ENCODE measurements around the gene SH3GL1. TPM values are rescaled to one million over a fixed set of nuclear protein-coding genes. Genes with fewer than 3 reads are reported as not detected.

Gene SH3GL1
- total and polyA plus RNA-seq, 10 of the 15 experiments (the other 5 are each of a cell fraction or from before 2014, with no cell fraction given) = 0.93 to 47.4 (median 28.4) TPM

DNA sequence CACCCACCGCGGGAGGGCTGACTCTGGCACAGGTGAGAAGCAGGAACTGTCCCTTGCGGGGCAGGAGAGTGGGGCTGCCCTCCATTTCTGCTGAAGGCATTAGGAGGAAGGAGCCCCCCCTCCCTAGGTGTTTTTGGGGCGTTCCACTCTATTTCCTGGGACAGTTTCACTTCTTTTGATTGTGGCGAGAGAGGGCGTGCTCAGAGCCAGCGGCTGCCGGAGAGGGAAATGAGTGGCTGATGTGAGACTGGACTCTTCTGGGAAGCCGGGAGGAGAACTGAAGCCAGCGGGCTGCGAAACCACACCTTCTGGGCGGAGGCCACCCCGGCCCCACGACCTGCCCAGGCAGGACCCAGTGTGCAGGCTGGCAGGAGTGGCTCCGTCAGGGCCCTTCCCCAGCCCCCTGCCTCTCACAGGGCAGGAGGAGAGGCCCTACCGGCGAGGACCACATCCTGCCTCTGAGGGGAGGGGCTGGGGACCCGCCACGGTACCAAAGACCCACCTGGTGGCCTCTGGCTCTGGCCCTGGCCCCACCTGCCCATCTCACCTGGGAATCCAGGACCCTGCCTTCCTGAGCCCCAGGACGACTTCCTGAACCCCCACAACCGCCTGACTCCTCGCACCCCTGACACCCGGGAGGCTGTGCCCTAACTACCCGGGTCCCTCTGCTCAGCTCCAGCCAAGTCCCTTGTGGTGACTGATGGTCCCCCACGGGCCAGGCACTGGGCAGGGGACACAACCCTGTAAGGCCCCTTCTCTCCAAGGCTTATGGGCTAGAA lies 31.0 kb downstream of the SH3GL1 start (continued):
- TF ChIP-seq, protein P1, sequence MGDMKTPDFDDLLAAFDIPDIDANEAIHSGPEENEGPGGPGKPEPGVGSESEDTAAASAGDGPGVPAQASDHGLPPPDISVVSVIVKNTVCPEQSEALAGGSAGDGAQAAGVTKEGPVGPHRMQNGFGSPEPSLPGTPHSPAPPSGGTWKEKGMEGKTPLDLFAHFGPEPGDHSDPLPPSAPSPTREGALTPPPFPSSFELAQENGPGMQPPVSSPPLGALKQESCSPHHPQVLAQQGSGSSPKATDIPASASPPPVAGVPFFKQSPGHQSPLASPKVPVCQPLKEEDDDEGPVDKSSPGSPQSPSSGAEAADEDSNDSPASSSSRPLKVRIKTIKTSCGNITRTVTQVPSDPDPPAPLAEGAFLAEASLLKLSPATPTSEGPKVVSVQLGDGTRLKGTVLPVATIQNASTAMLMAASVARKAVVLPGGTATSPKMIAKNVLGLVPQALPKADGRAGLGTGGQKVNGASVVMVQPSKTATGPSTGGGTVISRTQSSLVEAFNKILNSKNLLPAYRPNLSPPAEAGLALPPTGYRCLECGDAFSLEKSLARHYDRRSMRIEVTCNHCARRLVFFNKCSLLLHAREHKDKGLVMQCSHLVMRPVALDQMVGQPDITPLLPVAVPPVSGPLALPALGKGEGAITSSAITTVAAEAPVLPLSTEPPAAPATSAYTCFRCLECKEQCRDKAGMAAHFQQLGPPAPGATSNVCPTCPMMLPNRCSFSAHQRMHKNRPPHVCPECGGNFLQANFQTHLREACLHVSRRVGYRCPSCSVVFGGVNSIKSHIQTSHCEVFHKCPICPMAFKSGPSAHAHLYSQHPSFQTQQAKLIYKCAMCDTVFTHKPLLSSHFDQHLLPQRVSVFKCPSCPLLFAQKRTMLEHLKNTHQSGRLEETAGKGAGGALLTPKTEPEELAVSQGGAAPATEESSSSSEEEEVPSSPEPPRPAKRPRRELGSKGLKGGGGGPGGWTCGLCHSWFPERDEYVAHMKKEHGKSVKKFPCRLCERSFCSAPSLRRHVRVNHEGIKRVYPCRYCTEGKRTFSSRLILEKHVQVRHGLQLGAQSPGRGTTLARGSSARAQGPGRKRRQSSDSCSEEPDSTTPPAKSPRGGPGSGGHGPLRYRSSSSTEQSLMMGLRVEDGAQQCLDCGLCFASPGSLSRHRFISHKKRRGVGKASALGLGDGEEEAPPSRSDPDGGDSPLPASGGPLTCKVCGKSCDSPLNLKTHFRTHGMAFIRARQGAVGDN (IDR thresholded peaks at IDR 0.05) = no peak
- TF ChIP-seq, protein P2, sequence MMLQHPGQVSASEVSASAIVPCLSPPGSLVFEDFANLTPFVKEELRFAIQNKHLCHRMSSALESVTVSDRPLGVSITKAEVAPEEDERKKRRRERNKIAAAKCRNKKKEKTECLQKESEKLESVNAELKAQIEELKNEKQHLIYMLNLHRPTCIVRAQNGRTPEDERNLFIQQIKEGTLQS (IDR thresholded peaks at IDR 0.05; ENCODE audit: borderline replicate concordance, extremely low read depth, low read depth, low read length) = no peak
- TF ChIP-seq PML (IDR thresholded peaks at IDR 0.05; ENCODE audit: low read length) (no peak), YY1 (IDR thresholded peaks at IDR 0.05; ENCODE audit: low read depth, low read length) (no peak), KDM1A (IDR thresholded peaks at IDR 0.05; ENCODE audit: borderline replicate concordance) (no peak), SMAD5 (IDR thresholded peaks at IDR 0.05; ENCODE audit: low read depth) (no peak), YBX1 (IDR thresholded peaks at IDR 0.05) (no peak), HDAC2 (IDR thresholded peaks at IDR 0.05) (no peak), SMC3 (IDR thresholded peaks at IDR 0.05; ENCODE audit: borderline replicate concordance, low read length) (no peak), NRF1 (conservative IDR thresholded peaks at IDR 0.05; ENCODE audit: low read depth, low read length) (no peak), ESRRA (IDR thresholded peaks at IDR 0.05; ENCODE audit: low read length) (no peak), CBX3 (IDR thresholded peaks at IDR 0.05; ENCODE audit: borderline replicate concordance, low read depth) (no peak), TBL1XR1 (IDR thresholded peaks at IDR 0.05; ENCODE audit: low read depth, low read length) (no peak), NBN (IDR thresholded peaks at IDR 0.05) (no peak; the same call in none of the 2 replicates), NR2C1 (IDR thresholded peaks at IDR 0.05) (no peak), ZSCAN29 (IDR thresholded peaks at IDR 0.05) (no peak), NR2C2 (IDR thresholded peaks at IDR 0.05; ENCODE audit: borderline replicate concordance, control insufficient read depth, insufficient read length, low read depth) (no peak), TAF1 (IDR thresholded peaks at IDR 0.05; ENCODE audit: borderline replicate concordance, low read depth, low read length) (no peak), ZNF24 (IDR thresholded peaks at IDR 0.05) (no peak), TARDBP (IDR thresholded peaks at IDR 0.05; ENCODE audit: borderline replicate concordance) (no peak), EED (IDR thresholded peaks at IDR 0.05; ENCODE audit: low read depth) (peak; percentile 98), SIN3A (IDR thresholded peaks at IDR 0.05; ENCODE audit: low read depth, low read length) (no peak)
- TF ChIP-seq, protein P3, sequence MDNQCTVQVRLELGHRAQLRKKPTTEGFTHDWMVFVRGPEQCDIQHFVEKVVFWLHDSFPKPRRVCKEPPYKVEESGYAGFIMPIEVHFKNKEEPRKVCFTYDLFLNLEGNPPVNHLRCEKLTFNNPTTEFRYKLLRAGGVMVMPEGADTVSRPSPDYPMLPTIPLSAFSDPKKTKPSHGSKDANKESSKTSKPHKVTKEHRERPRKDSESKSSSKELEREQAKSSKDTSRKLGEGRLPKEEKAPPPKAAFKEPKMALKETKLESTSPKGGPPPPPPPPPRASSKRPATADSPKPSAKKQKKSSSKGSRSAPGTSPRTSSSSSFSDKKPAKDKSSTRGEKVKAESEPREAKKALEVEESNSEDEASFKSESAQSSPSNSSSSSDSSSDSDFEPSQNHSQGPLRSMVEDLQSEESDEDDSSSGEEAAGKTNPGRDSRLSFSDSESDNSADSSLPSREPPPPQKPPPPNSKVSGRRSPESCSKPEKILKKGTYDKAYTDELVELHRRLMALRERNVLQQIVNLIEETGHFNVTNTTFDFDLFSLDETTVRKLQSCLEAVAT (IDR thresholded peaks at IDR 0.05) = no peak
- TF ChIP-seq, protein P4, sequence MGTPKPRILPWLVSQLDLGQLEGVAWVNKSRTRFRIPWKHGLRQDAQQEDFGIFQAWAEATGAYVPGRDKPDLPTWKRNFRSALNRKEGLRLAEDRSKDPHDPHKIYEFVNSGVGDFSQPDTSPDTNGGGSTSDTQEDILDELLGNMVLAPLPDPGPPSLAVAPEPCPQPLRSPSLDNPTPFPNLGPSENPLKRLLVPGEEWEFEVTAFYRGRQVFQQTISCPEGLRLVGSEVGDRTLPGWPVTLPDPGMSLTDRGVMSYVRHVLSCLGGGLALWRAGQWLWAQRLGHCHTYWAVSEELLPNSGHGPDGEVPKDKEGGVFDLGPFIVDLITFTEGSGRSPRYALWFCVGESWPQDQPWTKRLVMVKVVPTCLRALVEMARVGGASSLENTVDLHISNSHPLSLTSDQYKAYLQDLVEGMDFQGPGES (IDR thresholded peaks at IDR 0.05) = no peak
- TF ChIP-seq, protein P5, sequence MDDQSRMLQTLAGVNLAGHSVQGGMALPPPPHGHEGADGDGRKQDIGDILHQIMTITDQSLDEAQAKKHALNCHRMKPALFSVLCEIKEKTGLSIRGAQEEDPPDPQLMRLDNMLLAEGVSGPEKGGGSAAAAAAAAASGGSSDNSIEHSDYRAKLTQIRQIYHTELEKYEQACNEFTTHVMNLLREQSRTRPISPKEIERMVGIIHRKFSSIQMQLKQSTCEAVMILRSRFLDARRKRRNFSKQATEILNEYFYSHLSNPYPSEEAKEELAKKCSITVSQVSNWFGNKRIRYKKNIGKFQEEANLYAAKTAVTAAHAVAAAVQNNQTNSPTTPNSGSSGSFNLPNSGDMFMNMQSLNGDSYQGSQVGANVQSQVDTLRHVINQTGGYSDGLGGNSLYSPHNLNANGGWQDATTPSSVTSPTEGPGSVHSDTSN (IDR thresholded peaks at IDR 0.05; ENCODE audit: insufficient replicate concordance, low read depth, low read length) = no peak
